ENCODE data around the gene HOXD3.

DNA sequence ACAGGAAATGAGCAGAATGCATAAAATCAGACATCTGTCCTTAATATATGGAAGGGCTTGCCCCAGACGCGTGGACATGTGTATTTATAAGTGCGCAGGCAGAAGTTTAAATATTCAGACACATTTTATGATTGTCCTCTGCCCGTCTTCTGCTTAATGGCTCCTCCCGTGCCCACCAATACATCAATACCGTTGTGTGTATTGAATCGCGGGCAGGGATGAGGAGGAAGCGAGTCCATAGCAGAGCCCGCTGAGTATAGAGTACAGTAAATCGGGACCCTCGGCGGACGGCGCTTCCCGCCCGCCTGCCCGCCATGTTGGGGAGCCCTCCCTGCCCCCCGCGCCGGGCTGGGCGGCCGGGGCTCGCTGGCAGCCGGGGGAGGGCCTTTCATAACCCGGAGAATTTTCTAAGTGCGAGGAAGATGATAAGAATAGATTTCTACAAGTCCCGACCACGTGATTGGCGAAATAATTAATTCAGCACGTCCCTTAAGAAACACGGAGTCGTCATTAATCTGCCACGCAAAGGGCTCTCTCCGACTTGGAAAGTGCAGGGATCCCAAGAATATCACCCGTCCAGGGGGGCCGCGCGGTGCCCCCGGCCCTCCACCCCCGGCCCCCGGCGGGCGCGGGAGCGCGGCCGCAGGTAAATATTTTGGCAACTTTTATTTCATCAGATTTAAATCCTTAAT is at the start of gene HOXD3:
- no peak for TF ChIP-seq POLR2AphosphoS5 (IDR thresholded peaks at IDR 0.05; ENCODE audit: low read depth, low read length)
- TF ChIP-seq, protein P1, sequence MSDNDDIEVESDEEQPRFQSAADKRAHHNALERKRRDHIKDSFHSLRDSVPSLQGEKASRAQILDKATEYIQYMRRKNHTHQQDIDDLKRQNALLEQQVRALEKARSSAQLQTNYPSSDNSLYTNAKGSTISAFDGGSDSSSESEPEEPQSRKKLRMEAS (IDR thresholded peaks at IDR 0.05; ENCODE audit: low read depth) = no peak
- TF ChIP-seq, protein P2, sequence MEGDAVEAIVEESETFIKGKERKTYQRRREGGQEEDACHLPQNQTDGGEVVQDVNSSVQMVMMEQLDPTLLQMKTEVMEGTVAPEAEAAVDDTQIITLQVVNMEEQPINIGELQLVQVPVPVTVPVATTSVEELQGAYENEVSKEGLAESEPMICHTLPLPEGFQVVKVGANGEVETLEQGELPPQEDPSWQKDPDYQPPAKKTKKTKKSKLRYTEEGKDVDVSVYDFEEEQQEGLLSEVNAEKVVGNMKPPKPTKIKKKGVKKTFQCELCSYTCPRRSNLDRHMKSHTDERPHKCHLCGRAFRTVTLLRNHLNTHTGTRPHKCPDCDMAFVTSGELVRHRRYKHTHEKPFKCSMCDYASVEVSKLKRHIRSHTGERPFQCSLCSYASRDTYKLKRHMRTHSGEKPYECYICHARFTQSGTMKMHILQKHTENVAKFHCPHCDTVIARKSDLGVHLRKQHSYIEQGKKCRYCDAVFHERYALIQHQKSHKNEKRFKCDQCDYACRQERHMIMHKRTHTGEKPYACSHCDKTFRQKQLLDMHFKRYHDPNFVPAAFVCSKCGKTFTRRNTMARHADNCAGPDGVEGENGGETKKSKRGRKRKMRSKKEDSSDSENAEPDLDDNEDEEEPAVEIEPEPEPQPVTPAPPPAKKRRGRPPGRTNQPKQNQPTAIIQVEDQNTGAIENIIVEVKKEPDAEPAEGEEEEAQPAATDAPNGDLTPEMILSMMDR (IDR thresholded peaks at IDR 0.05) = no peak
- TF ChIP-seq RCOR1 (IDR thresholded peaks at IDR 0.05; ENCODE audit: low read length) = no peak
